Stimulated activated naive CD8-positive, alpha-beta T cell treated with anti-CD3 and anti-CD28 coated beads, Interleukin-15, amount 100 ng/mL, for 72 hours (primary cell): ENCODE data around the gene LEMD2.

Experiments used
- ATAC-seq: fragments of 150-1000 bp; cut with Tn5 transposase; 2 replicates; pipeline ENCODE4 v1.10.0; 2021; ENCODE audit warnings: mild to moderate bottlenecking, moderate library complexity
- DNase-seq, 2 donors: peaks; one replicate each; pipeline ENCODE4 v3.0.0; 2021 to 2022
- H3K27ac Mint-ChIP-seq, 2 donors: one replicate each; pipeline ENCODE4 v1.8.0; 2022; ENCODE audit warnings: mild to moderate bottlenecking in 2 of 2, mixed read lengths in 2 of 2, moderate library complexity in 2 of 2
- H3K27me3 Mint-ChIP-seq: one replicate; pipeline ENCODE4 v1.8.0; 2022; ENCODE audit warnings: mixed read lengths
- H3K4me1 Mint-ChIP-seq: one replicate; pipeline ENCODE4 v1.8.0; 2022; ENCODE audit warnings: mild to moderate bottlenecking, mixed read lengths
- H3K4me3 Mint-ChIP-seq, 2 donors: one replicate each; pipeline ENCODE4 v1.8.0; 2022; ENCODE audit warnings: mild to moderate bottlenecking in 2 of 2, mixed read lengths in 2 of 2, moderate library complexity in 1 of 2
- H3K9me3 Mint-ChIP-seq, 2 donors: one replicate each; pipeline ENCODE4 v1.8.0; 2022; ENCODE audit warnings: mixed read lengths in 2 of 2

Gene LEMD2

GRCh38 chr6:33824461-33825154 is 35.7 kb upstream of the LEMD2 start:
- ATAC-seq = no peak
- Mint-ChIP-seq H3K9me3 (no peaks in the 10 kb centered on the region), H3K27me3 (peaks cover 9% of the 10 kb centered on the region), H3K27ac (no peak overlapping the region), H3K4me1 (peaks cover 8% of the 10 kb centered on the region), H3K4me3 (no peak overlapping the region)
- DNase-seq = no peak

- no peak overlapping the region for H3K4me3 Mint-ChIP-seq
- DNase-seq (no peak), ATAC-seq (no peak)
- peaks cover 8% of the 10 kb centered on the region for H3K27me3 Mint-ChIP-seq
- H3K9me3 Mint-ChIP-seq = no peaks in the 10 kb centered on the region
- no peak overlapping the region for H3K27ac Mint-ChIP-seq
- H3K4me1 Mint-ChIP-seq = peaks cover 9% of the 10 kb centered on the region
These were observed 34.9 kb upstream of the LEMD2 start for GRCh38 chr6:33823806-33824205.

DNA sequence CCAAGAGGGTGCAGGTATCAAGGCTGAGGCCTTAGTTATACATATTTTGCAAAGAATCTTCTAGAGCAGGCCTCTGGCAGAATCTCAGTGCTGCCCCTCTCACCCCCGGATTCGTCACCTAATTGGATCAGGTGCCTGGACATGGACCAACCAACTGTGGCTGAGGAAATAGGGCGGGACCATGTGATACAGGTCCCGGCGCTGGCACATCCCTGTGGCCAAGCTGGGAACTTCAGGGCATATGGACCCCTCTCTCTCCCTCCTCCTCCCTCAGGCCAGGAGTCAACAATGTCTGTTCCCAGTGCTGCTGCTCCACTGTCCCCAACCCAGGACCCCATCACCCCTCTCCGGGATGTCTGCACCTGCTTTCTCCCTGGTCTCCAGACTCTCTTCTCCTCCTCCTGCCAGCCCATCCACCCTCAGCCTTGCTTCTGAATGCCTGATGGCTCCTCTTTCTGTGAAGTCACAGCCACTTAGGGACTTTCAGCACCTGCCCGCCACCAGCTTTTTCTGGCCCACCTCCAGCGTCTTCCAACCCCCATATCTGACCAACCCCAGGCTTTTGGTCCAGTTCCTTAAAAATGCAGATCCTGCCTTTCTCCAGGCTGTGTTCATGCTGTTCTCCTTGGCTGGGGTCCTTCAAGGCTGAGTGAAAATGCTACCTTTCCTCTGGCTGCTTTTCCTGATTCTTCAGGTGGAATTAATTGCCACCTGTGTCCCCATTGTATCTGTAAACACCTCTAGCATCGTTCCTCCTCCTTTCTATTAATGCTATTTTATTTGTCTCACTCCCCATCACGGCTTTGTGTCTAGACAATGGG is 33.9 kb upstream of the LEMD2 start:
- Mint-ChIP-seq H3K4me3 (no peak overlapping the region), H3K9me3 (no peaks in the 10 kb centered on the region), H3K4me1 (peaks cover 17% of the 10 kb centered on the region), H3K27ac (no peak overlapping the region), H3K27me3 (peaks cover 9% of the 10 kb centered on the region)
- DNase-seq (no peak), ATAC-seq (no peak)

GRCh38 chr6:33820784-33821520 is 32.0 kb upstream of the LEMD2 start:
- Mint-ChIP-seq H3K27ac (no peak overlapping the region), H3K9me3 (no peaks in the 10 kb centered on the region), H3K4me1 (peaks cover 17% of the 10 kb centered on the region), H3K27me3 (peaks cover 22% of the 10 kb centered on the region), H3K4me3 (no peak overlapping the region)
- ATAC-seq (no peak), DNase-seq (no peak)

DNA sequence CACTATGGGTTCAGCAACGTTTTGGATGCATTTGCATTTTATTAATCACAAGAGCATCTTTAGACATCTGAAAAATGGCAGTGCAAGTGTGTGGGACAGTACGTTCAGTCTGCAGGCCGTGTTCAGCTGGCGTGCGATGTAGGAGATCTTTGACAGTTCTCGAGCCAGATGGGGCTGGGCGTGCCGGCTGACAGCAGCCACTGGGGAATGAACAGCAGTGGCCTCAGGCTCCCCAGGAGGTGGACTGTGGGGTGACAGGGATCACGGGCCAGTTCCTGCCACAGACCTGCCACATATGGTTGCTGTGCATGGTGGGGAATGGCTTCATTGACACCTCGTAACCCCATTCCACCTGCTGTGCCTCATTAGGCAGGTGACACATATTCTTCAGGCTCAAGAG is 31.3 kb upstream of the LEMD2 start:
- ATAC-seq (no peak), DNase-seq (no peak)
- Mint-ChIP-seq H3K4me3 (no peak overlapping the region), H3K4me1 (peaks cover 17% of the 10 kb centered on the region), H3K9me3 (no peaks in the 10 kb centered on the region), H3K27me3 (peaks cover 29% of the 10 kb centered on the region), H3K27ac (no peak overlapping the region)

DNA sequence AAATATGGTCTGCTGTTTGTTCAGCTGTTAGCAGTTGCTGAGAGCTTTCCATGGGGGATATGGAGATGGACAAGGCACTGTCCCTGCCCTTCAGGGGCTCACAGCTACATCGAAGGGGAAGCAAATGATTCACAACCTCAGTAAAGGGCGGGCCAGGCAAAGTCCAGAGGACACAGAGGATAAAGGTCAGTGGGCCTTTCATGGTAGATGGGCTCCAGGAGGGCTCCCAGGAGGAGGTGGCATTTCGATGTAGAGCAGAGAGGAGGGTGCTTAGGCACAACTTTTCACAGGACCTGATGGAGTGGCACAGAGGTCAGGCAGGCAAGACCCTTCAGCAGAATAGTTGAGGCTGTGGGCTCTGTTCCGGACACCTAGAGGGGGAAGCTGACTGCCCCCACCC is 30.1 kb upstream of the LEMD2 start:
- Mint-ChIP-seq H3K4me3 (no peak overlapping the region), H3K9me3 (no peaks in the 10 kb centered on the region), H3K27me3 (peaks cover 41% of the 10 kb centered on the region), H3K4me1 (peaks cover 17% of the 10 kb centered on the region), H3K27ac (no peak overlapping the region)
- ATAC-seq (no peak), DNase-seq (no peak)

- H3K4me3 Mint-ChIP-seq = no peak overlapping the region
- ATAC-seq = no peak
- no peaks in the 10 kb centered on the region for H3K9me3 Mint-ChIP-seq
- H3K27ac Mint-ChIP-seq = no peak overlapping the region
- peaks cover 17% of the 10 kb centered on the region for H3K4me1 Mint-ChIP-seq
- H3K27me3 Mint-ChIP-seq = peaks cover 49% of the 10 kb centered on the region
- DNase-seq = no peak
These were observed 29.4 kb upstream of the LEMD2 start for GRCh38 chr6:33818293-33818692.

DNA sequence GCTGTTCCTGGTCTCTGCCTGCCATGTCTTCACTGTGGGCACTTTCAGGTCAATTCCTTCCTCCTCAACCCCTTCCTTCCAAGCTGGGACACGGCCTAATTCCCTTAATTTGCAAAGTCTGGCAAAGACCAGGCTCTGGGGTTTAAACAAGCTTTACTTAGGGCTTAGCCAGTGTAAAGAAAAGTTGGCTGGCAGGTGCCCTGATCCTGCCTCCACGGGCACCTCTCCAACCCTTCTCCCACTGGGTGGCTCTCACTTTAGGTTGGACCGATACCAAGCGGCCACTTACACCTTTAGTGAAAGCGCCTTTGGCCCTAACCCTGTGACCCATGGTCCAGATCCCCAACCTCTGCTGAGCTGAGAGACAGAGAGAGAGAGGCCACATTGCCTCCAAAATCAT is 28.6 kb upstream of the LEMD2 start:
- H3K27ac Mint-ChIP-seq = no peak overlapping the region
- DNase-seq (no peak), ATAC-seq (no peak)
- no peaks in the 10 kb centered on the region for H3K9me3 Mint-ChIP-seq
- peaks cover 17% of the 10 kb centered on the region for H3K4me1 Mint-ChIP-seq
- no peak overlapping the region for H3K4me3 Mint-ChIP-seq
- peaks cover 49% of the 10 kb centered on the region for H3K27me3 Mint-ChIP-seq

DNA sequence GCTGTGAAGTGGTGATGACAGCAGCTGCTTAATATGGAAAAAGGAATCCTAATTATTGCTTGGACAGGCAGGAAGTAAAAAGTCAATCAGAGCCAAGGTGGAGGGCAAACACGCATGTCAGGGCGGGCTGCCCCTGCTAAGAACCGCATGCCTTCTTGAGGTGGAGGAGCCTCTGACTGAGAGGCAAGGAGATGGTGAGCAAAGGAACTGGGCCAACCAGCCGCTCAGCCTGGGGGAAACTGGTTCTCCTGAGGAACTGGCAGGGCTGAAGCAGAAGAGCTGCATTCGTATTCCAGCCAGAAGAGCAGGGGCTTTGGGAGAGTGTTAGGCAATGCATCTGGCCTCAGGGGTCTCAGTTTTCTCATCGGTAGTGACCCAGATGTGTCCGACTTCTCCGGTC is 28.0 kb upstream of the LEMD2 start:
- H3K27ac Mint-ChIP-seq = no peak overlapping the region
- H3K9me3 Mint-ChIP-seq = no peaks in the 10 kb centered on the region
- peaks cover 54% of the 10 kb centered on the region for H3K27me3 Mint-ChIP-seq
- peaks cover 17% of the 10 kb centered on the region for H3K4me1 Mint-ChIP-seq
- ATAC-seq (no peak), DNase-seq (no peak)
- H3K4me3 Mint-ChIP-seq = no peak overlapping the region

DNA sequence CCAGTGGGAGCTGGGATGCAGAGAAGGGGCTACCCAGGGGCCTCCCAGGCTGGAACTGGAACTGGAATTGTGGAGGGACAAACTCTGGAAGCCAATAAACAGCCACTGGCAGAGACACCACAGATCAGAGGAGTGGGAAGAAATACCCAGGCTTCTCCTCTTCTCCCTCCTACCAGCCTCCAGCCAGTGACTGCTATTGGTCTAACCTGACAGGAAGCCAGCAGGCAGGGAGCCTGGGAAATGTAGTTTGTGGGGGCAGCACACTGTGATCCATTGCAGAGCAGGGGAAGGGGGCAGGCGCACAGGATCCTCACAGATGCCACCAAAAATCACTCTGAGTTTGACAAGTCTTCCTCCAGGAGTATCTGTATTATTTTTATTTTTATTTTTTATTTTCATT is 26.9 kb upstream of the LEMD2 start:
- no peaks in the 10 kb centered on the region for H3K9me3 Mint-ChIP-seq
- H3K4me3 Mint-ChIP-seq = no peak overlapping the region
- peak; percentile 45 for ATAC-seq
- no peak overlapping the region for H3K27ac Mint-ChIP-seq
- peaks cover 13% of the 10 kb centered on the region for H3K4me1 Mint-ChIP-seq
- DNase-seq = no peak
- H3K27me3 Mint-ChIP-seq = peaks cover 65% of the 10 kb centered on the region

DNA sequence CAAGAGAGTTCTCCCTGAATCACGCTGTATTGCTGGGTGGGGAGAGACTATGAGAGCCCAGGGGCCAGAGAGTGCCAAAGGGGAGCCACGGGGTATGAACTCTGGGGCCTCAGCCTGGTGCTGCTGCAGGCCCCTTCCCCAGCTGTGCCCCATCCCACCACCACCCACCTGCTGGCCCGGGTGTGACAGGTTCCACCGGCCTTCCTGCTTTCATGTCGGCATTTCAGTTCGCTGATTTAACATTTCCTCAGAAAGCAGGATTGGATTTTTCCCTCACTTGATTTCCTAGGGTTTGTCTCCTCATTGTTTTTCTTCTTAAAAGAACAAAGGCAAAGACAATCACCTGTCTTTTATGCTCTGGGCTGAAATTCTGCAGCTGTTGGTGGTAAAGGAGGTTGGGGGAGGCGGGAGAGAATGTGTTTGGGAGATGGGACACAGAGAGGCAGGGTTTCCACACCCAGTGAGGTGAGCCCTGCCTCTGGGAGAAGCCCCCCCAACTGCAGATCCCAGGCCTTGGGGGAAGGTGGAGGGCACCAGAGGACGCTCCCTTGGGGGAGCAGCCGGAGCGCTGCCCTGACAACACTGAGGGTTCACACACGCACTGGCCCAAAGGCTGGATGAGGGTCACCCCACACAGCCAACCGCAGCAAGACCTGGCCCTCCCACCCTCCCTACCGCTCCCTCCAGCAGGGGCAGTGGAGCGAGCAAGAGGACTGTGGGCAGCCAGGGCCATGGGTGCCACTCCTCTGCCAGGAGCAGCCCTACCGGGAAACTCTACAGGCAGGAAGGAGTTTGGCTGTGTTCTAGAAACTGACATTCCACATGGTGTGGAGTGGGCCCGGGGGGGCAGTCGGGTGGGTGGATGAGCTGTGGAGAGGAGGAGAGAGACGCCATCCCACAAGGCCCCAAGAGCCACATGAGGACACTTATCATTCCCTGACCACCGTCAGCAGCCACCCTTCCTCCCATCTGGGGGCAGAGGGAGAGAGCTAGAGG is 25.4 kb upstream of the LEMD2 start:
- Mint-ChIP-seq H3K4me1 (peaks cover 15% of the 10 kb centered on the region), H3K4me3 (no peak overlapping the region), H3K27me3 (peaks cover 77% of the 10 kb centered on the region)

GRCh38 chr6:33813246-33813904 is 24.4 kb upstream of the LEMD2 start:
- no peak for ATAC-seq
- Mint-ChIP-seq H3K27me3 (peaks cover 86% of the 10 kb centered on the region), H3K4me1 (peaks cover 14% of the 10 kb centered on the region), H3K4me3 (no peak overlapping the region), H3K9me3 (no peaks in the 10 kb centered on the region), H3K27ac (no peak overlapping the region)
- DNase-seq = no peak

More for the DNA sequence above, 25.4 kb upstream of the LEMD2 start:
- H3K27ac Mint-ChIP-seq = peak overlapping the region in 1 of 2 donors; percentile 87
- no peaks in the 10 kb centered on the region for H3K9me3 Mint-ChIP-seq
- no peak for ATAC-seq
- DNase-seq = no peak

DNA sequence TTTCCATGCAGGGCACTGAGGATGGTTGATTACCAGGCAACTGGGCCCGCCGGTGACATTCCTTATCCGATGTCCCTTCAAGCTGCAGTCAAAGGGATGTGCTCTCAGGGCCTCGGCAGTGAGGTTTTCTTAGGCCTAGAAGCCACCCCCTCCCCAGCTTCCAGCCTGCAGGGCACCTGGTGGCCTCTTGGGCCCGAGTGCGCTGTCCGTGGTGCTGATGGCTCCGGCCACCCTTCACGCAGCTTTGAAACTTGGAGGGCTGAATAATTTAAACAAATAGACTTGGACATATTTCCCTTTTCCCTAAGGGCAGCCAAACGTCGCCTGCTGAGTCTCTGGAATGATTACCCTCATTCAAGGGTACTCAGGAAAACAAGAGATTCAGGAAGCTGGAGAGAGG is 23.7 kb upstream of the LEMD2 start:
- H3K27ac Mint-ChIP-seq = no peak overlapping the region
- H3K27me3 Mint-ChIP-seq = peaks cover 92% of the 10 kb centered on the region
- ATAC-seq = no peak
- H3K9me3 Mint-ChIP-seq = no peaks in the 10 kb centered on the region
- DNase-seq = peak; percentile 25 to 32
- peaks cover 17% of the 10 kb centered on the region for H3K4me1 Mint-ChIP-seq
- H3K4me3 Mint-ChIP-seq = no peak overlapping the region

GRCh38 chr6:33809594-33809993 is 20.7 kb upstream of the LEMD2 start:
- Mint-ChIP-seq H3K4me1 (peaks cover 25% of the 10 kb centered on the region), H3K9me3 (no peaks in the 10 kb centered on the region), H3K27me3 (peaks cover 91% of the 10 kb centered on the region), H3K27ac (no peak overlapping the region), H3K4me3 (no peak overlapping the region)
- DNase-seq (no peak), ATAC-seq (no peak)
